HepG2 (cell line): ENCODE measurements around the gene DDX1. TPM values are rescaled to one million over a fixed set of nuclear protein-coding genes. Genes with fewer than 3 reads are reported as not detected.

ENCODE experiments used
- AGO1 ChIP-seq: fragments of 200-400 bp; formaldehyde crosslinking; IDR thresholded peaks from 2 replicates; pipeline ENCODE4 v1.6.1; 2017; ENCODE audit warnings: mild to moderate bottlenecking, low read depth, low read length, moderate library complexity; ENCODE audit not compliant: poor library complexity, severe bottlenecking
- ELF3 ChIP-seq: IDR thresholded peaks from 2 replicates; pipeline ENCODE4 v1.6.1; 2016; ENCODE audit warnings: missing genetic modification reagents, missing compliant biosample characterization
- HOXA7 ChIP-seq: sonication (generic); formaldehyde crosslinking; IDR thresholded peaks from 2 replicates; pipeline ENCODE4 v1.8.1; 2022; ENCODE audit warnings: mild to moderate bottlenecking, missing genetic modification reagents, moderate library complexity
- SETDB1 ChIP-seq: sonication (generic); formaldehyde crosslinking; IDR thresholded peaks from 2 replicates; pipeline ENCODE4 v1.5.1; 2020; ENCODE audit warnings: missing genetic modification reagents, mild to moderate bottlenecking, borderline replicate concordance
- SOX13 ChIP-seq, 3 experiments: fragments of 450-650 bp in 1 of 3; sonication (generic) in 1 of 3; formaldehyde crosslinking in 1 of 3; IDR thresholded peaks in 2 of 3; conservative IDR thresholded peaks in 1 of 3; 2 replicates each; pipeline versions ENCODE4 v1.5.0 to v1.6.1; 2016 to 2020; ENCODE audit warnings: antibody characterized with exemption in 1 of 3, mild to moderate bottlenecking in 1 of 3, missing compliant biosample characterization in 1 of 3, missing genetic modification reagents in 1 of 3, moderate library complexity in 1 of 3
- SOX5 ChIP-seq: IDR thresholded peaks from 2 replicates; pipeline ENCODE4 v1.6.1; 2016; ENCODE audit warnings: borderline replicate concordance
- ZFP90 ChIP-seq: sonication (generic); formaldehyde crosslinking; IDR thresholded peaks from 2 replicates; pipeline ENCODE4 v1.8.0; 2022; ENCODE audit warnings: missing genetic modification reagents, mild to moderate bottlenecking, inconsistent platforms, borderline replicate concordance
- ZNF337 ChIP-seq: sonication (generic); formaldehyde crosslinking; IDR thresholded peaks from 2 replicates; pipeline ENCODE4 v1.5.1; 2020; ENCODE audit warnings: missing genetic modification reagents, low read depth, mild to moderate bottlenecking, borderline replicate concordance
- polyA plus RNA-seq, 8 experiments: library from polyadenylated mRNA; depleted of rRNA in 3 of 8; stranded (reverse) in 7 of 8; unstranded in 1 of 8; fragments of >200 nt; fragmentation: Illumina TruSeq in 4 of 8; extraction: Trizol in 4 of 8; gene quantifications; 2 replicates each; pipeline versions ENCODE4 v1.2.1 to v1.2.3, GENCODE V29; 2011 to 2016; ENCODE audit warnings: low read depth in 4 of 8, missing spikeins in 1 of 8, mixed read lengths in 1 of 8; ENCODE audit not compliant: insufficient read depth in 1 of 8
- total RNA-seq, 5 experiments: library from RNA; depleted of rRNA; stranded (reverse); fragments of >200 nt; fragmentation: Illumina TruSeq; extraction: Trizol; gene quantifications; 2 replicates each; pipeline ENCODE4 v1.2.3, GENCODE V29; 2016; ENCODE audit warnings: low read depth in 1 of 5
- TF ChIP-seq, protein P1 (sequence below): sonication (generic); formaldehyde crosslinking; IDR thresholded peaks from 2 replicates; pipeline ENCODE4 v1.8.1; 2023; ENCODE audit warnings: mild to moderate bottlenecking, missing genetic modification reagents
- TF ChIP-seq, protein P2 (sequence below): IDR thresholded peaks from 2 replicates; pipeline ENCODE4 v1.6.1; 2016; ENCODE audit warnings: mild to moderate bottlenecking
- TF ChIP-seq, protein P3 (sequence below): sonication (generic); formaldehyde crosslinking; IDR thresholded peaks from 2 replicates; pipeline ENCODE4 v1.5.1; 2020; ENCODE audit warnings: mild to moderate bottlenecking, missing genetic modification reagents, borderline replicate concordance
- TF ChIP-seq, protein P4 (sequence below): sonication (generic); formaldehyde crosslinking; IDR thresholded peaks from 2 replicates; pipeline ENCODE4 v1.4.0; 2020; ENCODE audit warnings: missing genetic modification reagents
- TF ChIP-seq, protein P5 (sequence below): sonication (generic); formaldehyde crosslinking; conservative IDR thresholded peaks from 2 replicates; pipeline ENCODE4 v1.4.0; 2020; ENCODE audit warnings: mild to moderate bottlenecking, missing genetic modification reagents, moderate library complexity

Gene DDX1
- total and polyA plus RNA-seq, 2 of the 13 experiments (the other 11 are each of a cell fraction or from before 2014, with no cell fraction given): 81.6 to 130 TPM

DNA sequence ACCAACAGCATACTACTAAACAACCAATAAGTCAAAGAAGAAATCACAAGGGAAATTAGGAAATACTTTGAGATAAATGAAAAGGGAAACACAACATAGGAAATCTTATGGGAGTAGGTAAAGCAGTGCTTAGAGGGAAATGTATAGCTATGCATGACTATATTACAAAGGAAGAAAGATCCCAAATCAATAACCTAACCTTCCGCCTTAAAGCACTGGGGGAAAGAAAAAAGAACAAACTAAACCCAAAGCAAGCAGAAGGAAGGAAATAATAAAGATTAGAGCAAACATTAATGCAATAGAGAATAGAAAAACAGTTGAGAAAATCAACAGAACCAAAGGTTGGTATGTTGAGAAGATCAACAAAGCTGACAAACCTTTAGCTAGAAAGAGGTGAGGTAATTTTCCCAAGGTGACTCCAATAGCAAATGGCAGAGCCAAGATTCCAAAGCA, 49.9 kb downstream of the DDX1 start (continued):
- TF ChIP-seq SOX13 (IDR thresholded peaks at IDR 0.05) (no peak), SOX13 (CRISPR knock-in tag; conservative IDR thresholded peaks at IDR 0.05 in 1 of 2, IDR thresholded peaks at IDR 0.05 in 1 of 2) (peak in 1 of 2 experiments; percentile 78; a peak in 1 of 4 replicates), SOX5 (CRISPR knock-in tag) (peak; percentile 67; the same call in 1 of the 2 replicates), AGO1 (no peak), ZFP90 (peak; percentile 100), HOXA7 (no peak), SETDB1 (CRISPR knock-in tag) (peak; percentile 70; the same call in 1 of the 2 replicates), ZNF337 (CRISPR knock-in tag) (no peak), ELF3 (CRISPR knock-in tag) (peak; percentile 51; the same call in 1 of the 2 replicates)
- TF ChIP-seq, protein P1, sequence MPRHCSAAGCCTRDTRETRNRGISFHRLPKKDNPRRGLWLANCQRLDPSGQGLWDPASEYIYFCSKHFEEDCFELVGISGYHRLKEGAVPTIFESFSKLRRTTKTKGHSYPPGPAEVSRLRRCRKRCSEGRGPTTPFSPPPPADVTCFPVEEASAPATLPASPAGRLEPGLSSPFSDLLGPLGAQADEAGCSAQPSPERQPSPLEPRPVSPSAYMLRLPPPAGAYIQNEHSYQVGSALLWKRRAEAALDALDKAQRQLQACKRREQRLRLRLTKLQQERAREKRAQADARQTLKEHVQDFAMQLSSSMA (CRISPR knock-in tag): no peak
- TF ChIP-seq, protein P2, sequence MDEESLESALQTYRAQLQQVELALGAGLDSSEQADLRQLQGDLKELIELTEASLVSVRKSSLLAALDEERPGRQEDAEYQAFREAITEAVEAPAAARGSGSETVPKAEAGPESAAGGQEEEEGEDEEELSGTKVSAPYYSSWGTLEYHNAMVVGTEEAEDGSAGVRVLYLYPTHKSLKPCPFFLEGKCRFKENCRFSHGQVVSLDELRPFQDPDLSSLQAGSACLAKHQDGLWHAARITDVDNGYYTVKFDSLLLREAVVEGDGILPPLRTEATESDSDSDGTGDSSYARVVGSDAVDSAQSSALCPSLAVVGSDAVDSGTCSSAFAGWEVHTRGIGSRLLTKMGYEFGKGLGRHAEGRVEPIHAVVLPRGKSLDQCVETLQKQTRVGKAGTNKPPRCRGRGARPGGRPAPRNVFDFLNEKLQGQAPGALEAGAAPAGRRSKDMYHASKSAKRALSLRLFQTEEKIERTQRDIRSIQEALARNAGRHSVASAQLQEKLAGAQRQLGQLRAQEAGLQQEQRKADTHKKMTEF: 0 out of 2 replicates have a peak, but pooled peaks have one; percentile 8
- TF ChIP-seq, protein P3, sequence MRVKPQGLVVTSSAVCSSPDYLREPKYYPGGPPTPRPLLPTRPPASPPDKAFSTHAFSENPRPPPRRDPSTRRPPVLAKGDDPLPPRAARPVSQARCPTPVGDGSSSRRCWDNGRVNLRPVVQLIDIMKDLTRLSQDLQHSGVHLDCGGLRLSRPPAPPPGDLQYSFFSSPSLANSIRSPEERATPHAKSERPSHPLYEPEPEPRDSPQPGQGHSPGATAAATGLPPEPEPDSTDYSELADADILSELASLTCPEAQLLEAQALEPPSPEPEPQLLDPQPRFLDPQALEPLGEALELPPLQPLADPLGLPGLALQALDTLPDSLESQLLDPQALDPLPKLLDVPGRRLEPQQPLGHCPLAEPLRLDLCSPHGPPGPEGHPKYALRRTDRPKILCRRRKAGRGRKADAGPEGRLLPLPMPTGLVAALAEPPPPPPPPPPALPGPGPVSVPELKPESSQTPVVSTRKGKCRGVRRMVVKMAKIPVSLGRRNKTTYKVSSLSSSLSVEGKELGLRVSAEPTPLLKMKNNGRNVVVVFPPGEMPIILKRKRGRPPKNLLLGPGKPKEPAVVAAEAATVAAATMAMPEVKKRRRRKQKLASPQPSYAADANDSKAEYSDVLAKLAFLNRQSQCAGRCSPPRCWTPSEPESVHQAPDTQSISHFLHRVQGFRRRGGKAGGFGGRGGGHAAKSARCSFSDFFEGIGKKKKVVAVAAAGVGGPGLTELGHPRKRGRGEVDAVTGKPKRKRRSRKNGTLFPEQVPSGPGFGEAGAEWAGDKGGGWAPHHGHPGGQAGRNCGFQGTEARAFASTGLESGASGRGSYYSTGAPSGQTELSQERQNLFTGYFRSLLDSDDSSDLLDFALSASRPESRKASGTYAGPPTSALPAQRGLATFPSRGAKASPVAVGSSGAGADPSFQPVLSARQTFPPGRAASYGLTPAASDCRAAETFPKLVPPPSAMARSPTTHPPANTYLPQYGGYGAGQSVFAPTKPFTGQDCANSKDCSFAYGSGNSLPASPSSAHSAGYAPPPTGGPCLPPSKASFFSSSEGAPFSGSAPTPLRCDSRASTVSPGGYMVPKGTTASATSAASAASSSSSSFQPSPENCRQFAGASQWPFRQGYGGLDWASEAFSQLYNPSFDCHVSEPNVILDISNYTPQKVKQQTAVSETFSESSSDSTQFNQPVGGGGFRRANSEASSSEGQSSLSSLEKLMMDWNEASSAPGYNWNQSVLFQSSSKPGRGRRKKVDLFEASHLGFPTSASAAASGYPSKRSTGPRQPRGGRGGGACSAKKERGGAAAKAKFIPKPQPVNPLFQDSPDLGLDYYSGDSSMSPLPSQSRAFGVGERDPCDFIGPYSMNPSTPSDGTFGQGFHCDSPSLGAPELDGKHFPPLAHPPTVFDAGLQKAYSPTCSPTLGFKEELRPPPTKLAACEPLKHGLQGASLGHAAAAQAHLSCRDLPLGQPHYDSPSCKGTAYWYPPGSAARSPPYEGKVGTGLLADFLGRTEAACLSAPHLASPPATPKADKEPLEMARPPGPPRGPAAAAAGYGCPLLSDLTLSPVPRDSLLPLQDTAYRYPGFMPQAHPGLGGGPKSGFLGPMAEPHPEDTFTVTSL: 0 out of 2 replicates have a peak, but pooled peaks have one; percentile 63
- TF ChIP-seq, protein P4, sequence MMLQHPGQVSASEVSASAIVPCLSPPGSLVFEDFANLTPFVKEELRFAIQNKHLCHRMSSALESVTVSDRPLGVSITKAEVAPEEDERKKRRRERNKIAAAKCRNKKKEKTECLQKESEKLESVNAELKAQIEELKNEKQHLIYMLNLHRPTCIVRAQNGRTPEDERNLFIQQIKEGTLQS: 0 out of 2 replicates have a peak, but pooled peaks have one; percentile 18
- TF ChIP-seq, protein P5, sequence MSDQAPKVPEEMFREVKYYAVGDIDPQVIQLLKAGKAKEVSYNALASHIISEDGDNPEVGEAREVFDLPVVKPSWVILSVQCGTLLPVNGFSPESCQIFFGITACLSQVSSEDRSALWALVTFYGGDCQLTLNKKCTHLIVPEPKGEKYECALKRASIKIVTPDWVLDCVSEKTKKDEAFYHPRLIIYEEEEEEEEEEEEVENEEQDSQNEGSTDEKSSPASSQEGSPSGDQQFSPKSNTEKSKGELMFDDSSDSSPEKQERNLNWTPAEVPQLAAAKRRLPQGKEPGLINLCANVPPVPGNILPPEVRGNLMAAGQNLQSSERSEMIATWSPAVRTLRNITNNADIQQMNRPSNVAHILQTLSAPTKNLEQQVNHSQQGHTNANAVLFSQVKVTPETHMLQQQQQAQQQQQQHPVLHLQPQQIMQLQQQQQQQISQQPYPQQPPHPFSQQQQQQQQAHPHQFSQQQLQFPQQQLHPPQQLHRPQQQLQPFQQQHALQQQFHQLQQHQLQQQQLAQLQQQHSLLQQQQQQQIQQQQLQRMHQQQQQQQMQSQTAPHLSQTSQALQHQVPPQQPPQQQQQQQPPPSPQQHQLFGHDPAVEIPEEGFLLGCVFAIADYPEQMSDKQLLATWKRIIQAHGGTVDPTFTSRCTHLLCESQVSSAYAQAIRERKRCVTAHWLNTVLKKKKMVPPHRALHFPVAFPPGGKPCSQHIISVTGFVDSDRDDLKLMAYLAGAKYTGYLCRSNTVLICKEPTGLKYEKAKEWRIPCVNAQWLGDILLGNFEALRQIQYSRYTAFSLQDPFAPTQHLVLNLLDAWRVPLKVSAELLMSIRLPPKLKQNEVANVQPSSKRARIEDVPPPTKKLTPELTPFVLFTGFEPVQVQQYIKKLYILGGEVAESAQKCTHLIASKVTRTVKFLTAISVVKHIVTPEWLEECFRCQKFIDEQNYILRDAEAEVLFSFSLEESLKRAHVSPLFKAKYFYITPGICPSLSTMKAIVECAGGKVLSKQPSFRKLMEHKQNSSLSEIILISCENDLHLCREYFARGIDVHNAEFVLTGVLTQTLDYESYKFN (CRISPR knock-in tag): peak; percentile 75
